Measurements from ENCODE around the gene BHLHA9. TPM values are rescaled to one million over a fixed set of nuclear protein-coding genes. Genes with fewer than 3 reads are reported as not detected.

BHLHA9 gene
- total RNA-seq, result not detected

DNA sequence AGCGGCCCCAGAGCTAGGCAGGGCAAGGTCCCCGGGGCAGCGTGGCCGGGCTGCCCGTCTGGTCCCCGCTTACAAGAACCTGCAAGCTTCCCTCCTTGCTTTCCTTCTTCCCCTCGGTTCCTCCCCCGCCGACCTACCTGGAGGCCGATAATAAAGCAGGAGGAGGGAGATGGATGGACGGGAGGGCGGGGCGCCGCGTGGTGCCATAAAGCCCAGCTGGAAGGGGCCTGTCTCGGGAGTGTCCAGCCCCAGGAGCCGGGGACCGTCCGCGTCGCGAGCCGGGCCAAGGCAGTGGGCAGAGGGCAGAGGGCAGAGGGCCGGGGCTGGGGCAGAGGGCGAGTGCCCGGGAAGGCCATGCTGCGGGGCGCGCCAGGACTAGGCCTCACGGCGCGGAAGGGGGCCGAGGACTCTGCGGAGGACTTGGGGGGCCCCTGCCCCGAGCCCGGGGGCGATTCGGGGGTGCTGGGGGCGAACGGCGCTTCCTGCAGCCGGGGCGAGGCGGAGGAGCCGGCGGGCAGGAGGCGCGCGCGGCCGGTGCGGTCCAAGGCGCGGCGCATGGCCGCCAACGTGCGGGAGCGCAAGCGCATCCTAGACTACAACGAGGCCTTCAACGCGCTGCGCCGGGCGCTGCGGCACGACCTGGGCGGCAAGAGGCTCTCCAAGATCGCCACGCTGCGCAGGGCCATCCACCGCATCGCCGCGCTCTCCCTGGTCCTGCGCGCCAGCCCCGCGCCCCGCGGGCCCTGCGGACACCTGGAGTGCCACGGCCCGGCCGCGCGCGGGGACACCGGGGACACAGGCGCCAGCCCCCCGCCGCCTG lies at the start of gene BHLHA9:
Gene BHLHA9, plus strand, starts transcription at position 235 of the 820 bp plus-strand sequence. Its CDS starts 120 bp downstream, at position 355.
- no peak for ATAC-seq (replicated peaks)
- Mint-ChIP-seq H3K9me3 (no peaks in the 10 kb centered on the region), H3K36me3 (ENCODE audit: low read depth) (no peaks in the 10 kb centered on the region), H3K4me3 (peak within 1 kb of the TSS; percentile 90), H3K27me3 (peaks cover 4% of the 10 kb centered on the region), H3K27ac (no peak within 1 kb of the TSS), H3K4me1 (peaks cover 9% of the 10 kb centered on the region)

DNA sequence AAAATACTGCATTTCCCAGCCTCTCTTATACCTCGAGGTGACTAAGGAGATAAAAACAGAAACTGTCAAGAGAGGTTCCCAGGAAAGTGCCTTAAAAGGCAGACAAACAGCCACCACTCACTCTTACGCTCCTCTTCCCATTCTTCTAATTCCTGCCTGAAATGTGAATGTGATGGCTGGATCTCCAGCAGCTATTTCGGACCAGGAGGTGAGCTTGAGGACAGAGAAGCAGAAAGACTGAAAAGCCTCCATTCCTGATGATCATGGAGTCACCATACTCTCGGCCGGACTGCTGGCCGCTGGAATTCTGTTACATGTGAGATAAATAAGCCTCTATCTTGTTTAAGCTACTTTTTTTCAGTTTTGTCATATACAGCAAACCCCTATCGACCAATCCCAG lies 49.0 kb upstream of the BHLHA9 start:
- H3K27ac Mint-ChIP-seq, result no peak overlapping the region
- ATAC-seq (replicated peaks), result no peak
- no peaks in the 10 kb centered on the region for H3K36me3 Mint-ChIP-seq (ENCODE audit: low read depth)

GRCh38 chr17:1222321-1222720 lies 47.9 kb upstream of the BHLHA9 start:
- no peaks in the 10 kb centered on the region for H3K36me3 Mint-ChIP-seq (ENCODE audit: low read depth)
- no peaks in the 10 kb centered on the region for H3K27me3 Mint-ChIP-seq
- ATAC-seq (replicated peaks), result no peak
- no peaks in the 10 kb centered on the region for H3K4me1 Mint-ChIP-seq
- no peak overlapping the region for H3K27ac Mint-ChIP-seq
- no peaks in the 10 kb centered on the region for H3K9me3 Mint-ChIP-seq
- H3K4me3 Mint-ChIP-seq, result no peak overlapping the region

More for the DNA sequence above, 49.0 kb upstream of the BHLHA9 start:
- no peak overlapping the region for H3K4me3 Mint-ChIP-seq
- no peaks in the 10 kb centered on the region for H3K4me1 Mint-ChIP-seq
- H3K27me3 Mint-ChIP-seq, result no peaks in the 10 kb centered on the region
- H3K9me3 Mint-ChIP-seq, result no peaks in the 10 kb centered on the region

GRCh38 chr17:1223662-1224061 lies 46.6 kb upstream of the BHLHA9 start:
- H3K27ac Mint-ChIP-seq, result no peak overlapping the region
- ATAC-seq (replicated peaks), result no peak
- H3K4me3 Mint-ChIP-seq, result no peak overlapping the region
- peaks cover 10% of the 10 kb centered on the region for H3K27me3 Mint-ChIP-seq
- H3K4me1 Mint-ChIP-seq, result peaks cover 6% of the 10 kb centered on the region
- no peaks in the 10 kb centered on the region for H3K9me3 Mint-ChIP-seq
- H3K36me3 Mint-ChIP-seq (ENCODE audit: low read depth), result peaks cover 7% of the 10 kb centered on the region

DNA sequence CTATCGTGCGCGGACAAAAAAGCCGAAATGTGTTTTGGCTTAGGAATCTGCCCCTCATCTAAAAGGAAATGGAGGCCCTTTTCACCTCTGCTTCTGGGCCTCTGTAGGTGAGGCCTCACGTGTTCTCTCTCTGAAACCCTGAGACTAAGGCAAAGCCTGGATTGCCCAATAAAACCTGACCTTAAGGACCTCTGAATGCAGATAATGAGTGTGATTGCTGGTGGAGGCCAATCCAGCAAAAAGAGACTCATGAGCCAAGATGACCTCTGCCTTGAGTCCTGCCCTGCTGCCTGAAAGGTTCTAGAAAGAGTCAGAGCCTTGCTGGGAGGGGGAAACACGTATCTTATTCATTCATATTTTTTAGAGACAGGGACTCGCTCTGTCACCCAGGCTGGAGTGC lies 45.9 kb upstream of the BHLHA9 start:
- no peak overlapping the region for H3K27ac Mint-ChIP-seq

DNA sequence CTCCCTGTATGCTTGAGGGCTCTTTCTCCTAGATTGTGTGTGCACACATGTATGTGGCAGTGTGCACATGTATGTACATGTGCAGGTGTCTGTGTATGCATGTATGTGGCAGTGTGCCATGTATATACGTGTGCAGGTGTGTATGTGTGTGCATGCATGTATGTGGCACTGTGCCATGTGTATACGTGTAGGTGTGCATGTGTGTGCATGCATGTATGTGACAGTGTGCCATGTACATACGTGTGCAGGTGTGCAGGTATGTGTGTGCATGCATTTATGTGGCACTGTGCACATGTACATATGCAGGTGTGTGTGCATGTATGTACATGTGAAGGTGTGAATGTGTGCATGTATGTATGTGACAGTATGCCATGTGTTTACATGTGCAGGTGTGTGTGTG lies 43.9 kb upstream of the BHLHA9 start:
- Mint-ChIP-seq H3K27ac (no peak overlapping the region), H3K36me3 (ENCODE audit: low read depth) (peaks cover 13% of the 10 kb centered on the region), H3K9me3 (no peaks in the 10 kb centered on the region), H3K4me1 (peaks cover 11% of the 10 kb centered on the region), H3K27me3 (peaks cover 13% of the 10 kb centered on the region), H3K4me3 (no peak overlapping the region)
- no peak for ATAC-seq (replicated peaks)

More for the DNA sequence above, 45.9 kb upstream of the BHLHA9 start:
- no peak for ATAC-seq (replicated peaks)
- Mint-ChIP-seq H3K9me3 (no peaks in the 10 kb centered on the region), H3K4me1 (peaks cover 6% of the 10 kb centered on the region), H3K4me3 (no peak overlapping the region), H3K36me3 (ENCODE audit: low read depth) (peaks cover 7% of the 10 kb centered on the region), H3K27me3 (peaks cover 10% of the 10 kb centered on the region)

- peaks cover 22% of the 10 kb centered on the region for H3K27me3 Mint-ChIP-seq
- H3K4me3 Mint-ChIP-seq, result peak overlapping the region; percentile 73
Observed at GRCh38 chr17:1227365-1227764, 42.9 kb upstream of the BHLHA9 start.

DNA sequence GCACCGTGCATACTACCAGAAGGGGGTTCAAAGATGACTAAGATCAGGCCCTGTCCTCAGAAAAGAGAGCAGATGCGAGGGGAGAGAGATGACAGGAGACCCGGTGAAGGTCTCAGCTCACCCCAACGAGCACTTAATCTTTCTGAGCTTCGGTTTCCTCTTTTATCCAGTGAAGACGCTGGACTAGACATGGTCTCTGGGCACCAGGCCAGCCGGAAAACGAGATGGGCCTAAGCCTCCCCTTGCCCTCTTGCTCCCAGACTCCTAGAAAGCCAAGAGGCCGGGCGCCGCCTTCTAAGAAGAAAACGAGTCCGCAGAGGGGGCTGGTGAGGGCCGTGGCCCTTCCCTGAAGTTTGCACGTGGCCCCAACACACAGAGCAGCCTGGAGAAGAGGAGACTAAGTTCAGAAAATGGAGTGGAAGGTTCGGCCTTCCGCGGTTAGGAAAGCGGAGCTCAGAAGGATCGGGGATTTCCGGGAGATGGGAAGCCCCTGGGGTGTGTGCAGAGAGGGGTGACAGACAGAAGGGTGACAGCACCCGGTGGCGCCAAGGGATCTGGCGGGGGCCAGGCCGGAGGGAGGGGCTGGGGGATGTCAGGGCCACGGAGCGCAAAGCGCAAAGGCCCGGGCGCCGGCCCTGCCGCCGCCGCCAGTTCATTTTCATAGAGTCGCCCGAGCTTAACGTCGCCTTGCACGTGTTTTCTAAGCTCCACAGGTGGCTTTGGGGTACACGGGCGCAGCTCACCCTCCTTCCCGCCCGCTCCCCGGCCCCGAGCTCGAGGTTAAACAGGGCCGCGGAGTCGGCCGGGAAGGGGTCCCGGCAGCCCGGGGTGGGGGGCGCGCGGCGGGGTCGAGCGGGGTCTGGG lies 42.1 kb upstream of the BHLHA9 start:
- Mint-ChIP-seq H3K27me3 (peaks cover 25% of the 10 kb centered on the region), H3K36me3 (ENCODE audit: low read depth) (peaks cover 13% of the 10 kb centered on the region), H3K4me1 (peaks cover 11% of the 10 kb centered on the region), H3K27ac (no peak overlapping the region), H3K9me3 (no peaks in the 10 kb centered on the region), H3K4me3 (peak overlapping the region; percentile 73)
- ATAC-seq (replicated peaks), result peak; percentile 31

More at GRCh38 chr17:1227365-1227764, 42.9 kb upstream of the BHLHA9 start:
- no peak for ATAC-seq (replicated peaks)
- no peaks in the 10 kb centered on the region for H3K9me3 Mint-ChIP-seq
- H3K36me3 Mint-ChIP-seq (ENCODE audit: low read depth), result peaks cover 13% of the 10 kb centered on the region
- H3K27ac Mint-ChIP-seq, result no peak overlapping the region
- H3K4me1 Mint-ChIP-seq, result peaks cover 11% of the 10 kb centered on the region

GRCh38 chr17:1228781-1229348 lies 41.4 kb upstream of the BHLHA9 start:
- no peak for ATAC-seq (replicated peaks)
- Mint-ChIP-seq H3K9me3 (no peaks in the 10 kb centered on the region), H3K4me1 (peaks cover 11% of the 10 kb centered on the region), H3K4me3 (no peak overlapping the region), H3K36me3 (ENCODE audit: low read depth) (peaks cover 13% of the 10 kb centered on the region), H3K27me3 (peaks cover 26% of the 10 kb centered on the region), H3K27ac (no peak overlapping the region)

DNA sequence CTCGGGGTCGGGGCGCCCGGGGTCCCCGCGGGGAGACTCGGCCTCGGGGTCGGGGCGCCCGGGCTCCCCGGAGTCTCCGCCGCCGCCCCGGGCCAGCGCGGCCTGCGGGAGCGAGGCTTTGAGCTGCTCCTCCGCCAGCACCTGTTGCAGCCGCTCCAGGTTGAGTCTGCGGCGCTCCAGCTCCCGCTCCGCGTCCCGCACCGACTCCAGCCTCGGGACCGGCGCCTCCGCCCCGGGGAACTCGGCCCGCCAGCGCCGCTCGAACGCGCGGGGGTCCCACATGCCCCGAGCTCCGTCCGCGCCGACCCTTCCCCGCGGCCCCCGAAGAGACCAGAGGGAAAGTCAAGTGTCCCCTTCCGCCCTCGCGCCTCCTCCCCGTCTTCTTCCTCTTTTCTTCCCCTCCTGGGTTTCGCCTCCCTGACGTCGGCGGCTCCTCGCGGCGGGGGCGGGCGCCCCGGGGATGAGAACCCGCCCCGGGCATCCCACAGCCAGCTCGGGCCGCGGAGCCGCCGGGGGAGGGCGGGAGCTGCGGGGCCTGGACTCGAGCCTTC lies 40.8 kb upstream of the BHLHA9 start:
- Mint-ChIP-seq H3K27me3 (peaks cover 30% of the 10 kb centered on the region), H3K36me3 (ENCODE audit: low read depth) (peaks cover 13% of the 10 kb centered on the region), H3K4me1 (peaks cover 11% of the 10 kb centered on the region), H3K27ac (no peak overlapping the region), H3K9me3 (no peaks in the 10 kb centered on the region), H3K4me3 (peak overlapping the region; percentile 87)
- ATAC-seq (replicated peaks), result peak; percentile 78

DNA sequence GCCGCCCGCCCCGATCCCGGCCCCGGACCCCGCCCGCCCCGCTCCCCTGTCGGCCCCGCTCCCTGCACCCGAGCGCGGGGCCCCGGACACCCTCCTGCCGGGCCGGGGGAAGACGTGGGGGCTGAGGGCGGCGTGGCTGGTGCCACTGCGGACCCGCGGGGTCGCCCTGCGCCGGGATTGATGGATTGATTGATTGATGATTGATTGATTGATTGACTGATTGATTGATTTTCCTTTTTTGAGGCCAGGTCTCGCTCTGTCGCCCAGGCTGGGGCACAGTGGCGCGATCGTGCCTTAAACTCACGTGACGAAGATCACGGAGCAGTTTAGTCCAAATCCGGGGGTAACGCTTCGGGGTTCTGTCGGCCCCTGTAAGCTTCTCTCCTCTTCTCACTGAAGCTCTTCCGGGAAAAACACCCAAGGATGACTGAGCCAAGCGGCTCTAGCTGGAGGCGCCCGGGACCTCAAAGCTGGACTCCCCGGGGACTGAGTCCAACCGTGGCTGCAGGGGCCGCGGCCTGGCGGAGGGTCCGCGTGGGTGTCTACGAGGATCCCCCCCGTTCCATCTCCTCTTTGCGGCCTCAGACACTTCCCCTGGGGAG lies 40.2 kb upstream of the BHLHA9 start:
- no peaks in the 10 kb centered on the region for H3K9me3 Mint-ChIP-seq
- H3K27ac Mint-ChIP-seq, result peak overlapping the region; percentile 78
- H3K36me3 Mint-ChIP-seq (ENCODE audit: low read depth), result peaks cover 13% of the 10 kb centered on the region
- peak overlapping the region; percentile 87 for H3K4me3 Mint-ChIP-seq
- peaks cover 11% of the 10 kb centered on the region for H3K4me1 Mint-ChIP-seq
- peaks cover 30% of the 10 kb centered on the region for H3K27me3 Mint-ChIP-seq
- ATAC-seq (replicated peaks), result no peak

DNA sequence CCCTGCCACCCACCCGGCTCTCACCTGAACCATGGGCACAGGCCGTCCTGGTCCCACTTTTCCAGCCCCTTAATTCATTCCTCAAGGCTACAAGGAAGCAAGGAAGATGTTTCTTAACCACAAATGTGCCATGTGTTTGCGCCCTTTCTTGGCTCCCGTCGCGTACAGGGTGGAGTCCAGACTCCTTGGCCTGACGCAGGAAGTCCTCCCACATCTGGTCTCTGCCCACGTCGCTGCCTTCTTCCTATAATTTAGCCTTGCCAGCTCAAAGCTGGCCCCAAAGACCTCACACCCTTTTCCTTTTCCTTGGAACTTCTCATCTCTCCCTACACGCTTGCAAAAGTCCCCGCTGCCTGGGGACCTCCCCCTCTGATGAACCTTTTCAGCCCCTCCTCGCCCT lies 38.8 kb upstream of the BHLHA9 start:
- peaks cover 11% of the 10 kb centered on the region for H3K4me1 Mint-ChIP-seq
- peaks cover 13% of the 10 kb centered on the region for H3K36me3 Mint-ChIP-seq (ENCODE audit: low read depth)
- ATAC-seq (replicated peaks), result no peak
- no peak overlapping the region for H3K27ac Mint-ChIP-seq
- no peaks in the 10 kb centered on the region for H3K9me3 Mint-ChIP-seq
- peaks cover 30% of the 10 kb centered on the region for H3K27me3 Mint-ChIP-seq
- no peak overlapping the region for H3K4me3 Mint-ChIP-seq

GRCh38 chr17:1232331-1232730 lies 37.9 kb upstream of the BHLHA9 start:
- no peak for ATAC-seq (replicated peaks)
- peaks cover 13% of the 10 kb centered on the region for H3K36me3 Mint-ChIP-seq (ENCODE audit: low read depth)
- no peak overlapping the region for H3K27ac Mint-ChIP-seq
- H3K9me3 Mint-ChIP-seq, result no peaks in the 10 kb centered on the region
- H3K4me3 Mint-ChIP-seq, result no peak overlapping the region
- H3K4me1 Mint-ChIP-seq, result peaks cover 11% of the 10 kb centered on the region
- H3K27me3 Mint-ChIP-seq, result peaks cover 30% of the 10 kb centered on the region

- ATAC-seq (replicated peaks), result no peak
- no peak overlapping the region for H3K4me3 Mint-ChIP-seq
- peaks cover 13% of the 10 kb centered on the region for H3K36me3 Mint-ChIP-seq (ENCODE audit: low read depth)
- peaks cover 26% of the 10 kb centered on the region for H3K27me3 Mint-ChIP-seq
- no peaks in the 10 kb centered on the region for H3K9me3 Mint-ChIP-seq
- H3K27ac Mint-ChIP-seq, result no peak overlapping the region
- H3K4me1 Mint-ChIP-seq, result peaks cover 10% of the 10 kb centered on the region
Observed at GRCh38 chr17:1232786-1233185, 37.5 kb upstream of the BHLHA9 start.
